ENCODE results near the gene CC2D2A. TPM values are rescaled to one million over a fixed set of nuclear protein-coding genes. Genes with fewer than 3 reads are reported as not detected.
A peak's percentile ranks its signal among the peaks of the same experiment; 100 is the strongest.

CC2D2A gene
- total and polyA plus RNA-seq, 2 experiments from 2014 or later: 17.3 to 43.5 TPM

- Histone ChIP-seq H3K4me3 (no peak overlapping the region), H3K9me3 (ENCODE audit: low read depth) (no peaks in the 10 kb centered on the region), H3K27me3 (no peaks in the 10 kb centered on the region), H3K36me3 (no peaks in the 10 kb centered on the region), H3K4me1 (ENCODE audit: low read depth) (peaks cover 14% of the 10 kb centered on the region), H3K27ac (no peak overlapping the region)
- DNase-seq (ENCODE audit: low read depth in 1 of 2, low spot score in 1 of 2): no peak
- no peak for TF ChIP-seq CTCF (IDR thresholded peaks at IDR 0.05; ENCODE audit: low read depth, low read length)
Observed at GRCh38 chr4:15466596-15466995, 3.1 kb upstream of the CC2D2A start.

GRCh38 chr4:15470128-15470475 is 420 bp downstream of the CC2D2A start:
- no peaks in the 10 kb centered on the region for H3K9me3 ChIP-seq (ENCODE audit: low read depth)
- no peaks in the 10 kb centered on the region for H3K36me3 ChIP-seq
- no peaks in the 10 kb centered on the region for H3K27me3 ChIP-seq
- peak in 1 of 2 donors; percentile 21 for DNase-seq (ENCODE audit: low read depth in 1 of 2, low spot score in 1 of 2)
- peak overlapping the region; percentile 45 for H3K4me3 ChIP-seq
- no peak for TF ChIP-seq CTCF (IDR thresholded peaks at IDR 0.05; ENCODE audit: low read depth, low read length)
- peaks cover 22% of the 10 kb centered on the region for H3K4me1 ChIP-seq (ENCODE audit: low read depth)
- peak overlapping the region; percentile 80 for H3K27ac ChIP-seq

GRCh38 chr4:15476396-15476795 is 6.7 kb downstream of the CC2D2A start:
- no peak overlapping the region for H3K4me3 ChIP-seq
- H3K36me3 ChIP-seq: no peaks in the 10 kb centered on the region
- H3K27ac ChIP-seq: no peak overlapping the region
- no peaks in the 10 kb centered on the region for H3K27me3 ChIP-seq
- no peak for TF ChIP-seq CTCF (IDR thresholded peaks at IDR 0.05; ENCODE audit: low read depth, low read length)
- no peak for DNase-seq (ENCODE audit: low read depth in 1 of 2, low spot score in 1 of 2)
- H3K9me3 ChIP-seq (ENCODE audit: low read depth): no peaks in the 10 kb centered on the region
- peaks cover 17% of the 10 kb centered on the region for H3K4me1 ChIP-seq (ENCODE audit: low read depth)

- peak overlapping the region; percentile 28 for H3K4me3 ChIP-seq
- H3K36me3 ChIP-seq: no peaks in the 10 kb centered on the region
- no peak for DNase-seq (ENCODE audit: low read depth in 1 of 2, low spot score in 1 of 2)
- TF ChIP-seq CTCF (IDR thresholded peaks at IDR 0.05; ENCODE audit: low read depth, low read length): no peak
- H3K4me1 ChIP-seq (ENCODE audit: low read depth): peaks cover 13% of the 10 kb centered on the region
- no peaks in the 10 kb centered on the region for H3K9me3 ChIP-seq (ENCODE audit: low read depth)
- peak overlapping the region; percentile 86 for H3K27ac ChIP-seq
- H3K27me3 ChIP-seq: no peaks in the 10 kb centered on the region
Observed at GRCh38 chr4:15478724-15479088, 9.0 kb downstream of the CC2D2A start.

- no peaks in the 10 kb centered on the region for H3K27me3 ChIP-seq
- peak; percentile 79 to 94 for DNase-seq (ENCODE audit: low read depth in 1 of 2, low spot score in 1 of 2)
- peaks cover 8% of the 10 kb centered on the region for H3K4me1 ChIP-seq (ENCODE audit: low read depth)
- H3K27ac ChIP-seq: peak overlapping the region; percentile 86
- H3K4me3 ChIP-seq: peak overlapping the region; percentile 28
- TF ChIP-seq CTCF (IDR thresholded peaks at IDR 0.05; ENCODE audit: low read depth, low read length): peak; percentile 75
- no peaks in the 10 kb centered on the region for H3K36me3 ChIP-seq
- H3K9me3 ChIP-seq (ENCODE audit: low read depth): no peaks in the 10 kb centered on the region
Observed at GRCh38 chr4:15479089-15479912, 9.6 kb downstream of the CC2D2A start.
